K562 (cell line): ENCODE data around the gene MASP1. TPM values are rescaled to one million over a fixed set of nuclear protein-coding genes. Genes with fewer than 3 reads are reported as not detected.

Source experiments
- ATAC-seq: fragments of 200-7000 bp; cut with Tn5 transposase; 3 replicates; pipeline ENCODE4 v1.9.1; 2020; ENCODE audit warnings: moderate library complexity
- BruUV-seq: library from RNA; stranded (reverse); fragments of 400-500 nt; replicated peaks from 2 replicates; lab custom pipeline; 2021; lab: Mats Ljungman, UMichigan
- CTCF ChIA-PET: fragments of 300-600 bp; formaldehyde crosslinking; extraction: SDS; loops from one replicate; lab custom pipeline; 2021; ENCODE audit warnings: low intra/inter-chr PET ratio; lab: Yijun Ruan, JAX
- POLR2A ChIA-PET: fragments of 300-600, 350-650 bp; sonication (Branson Sonifier 250); formaldehyde crosslinking; extraction: SDS; loops from one replicate; lab custom pipeline; 2021; ENCODE audit warnings: antibody characterized with exemption, inconsistent platforms; lab: Yijun Ruan, JAX
- DNase-seq, 4 experiments: peaks; one replicate each; pipeline versions ENCODE4 v3.0.0 to v3.0.0-alpha.2; 2011 to 2018; ENCODE audit warnings: low spot score in 3 of 4, mixed read lengths in 3 of 4; ENCODE audit errors: extremely low read depth in 1 of 4
- FAIRE-seq: peaks from 2 replicates; lab custom pipeline; 2011; peaks lifted over from hg19 to GRCh38; lab: Jason Lieb, UNC
- H2AFZ ChIP-seq: 2 replicates; pipeline ENCODE4 v1.6.0; 2011; ENCODE audit warnings: low read depth, low read length, control low read depth, inconsistent platforms
- H3K27ac ChIP-seq: fragments of 200-600 bp; 3 replicates; pipeline ENCODE4 v1.8.0; 2011; ENCODE audit warnings: low read depth, mild to moderate bottlenecking, control low read depth, inconsistent platforms, low read length, moderate library complexity, mixed read lengths; ENCODE audit errors: extremely low read depth
- H3K27me3 ChIP-seq, 2 experiments: fragments of 300-600 bp in 1 of 2; 2 replicates in 1 of 2; 3 replicates in 1 of 2; pipeline versions ENCODE4 v1.6.0 to v1.8.0; 2011; ENCODE audit warnings: inconsistent platforms in 2 of 2, low read length in 2 of 2, mild to moderate bottlenecking in 1 of 2, mixed read lengths in 1 of 2, moderate library complexity in 1 of 2; ENCODE audit not compliant: control insufficient read depth in 2 of 2, insufficient read depth in 2 of 2
- H3K36me3 ChIP-seq: fragments of 300-600 bp; 3 replicates; pipeline ENCODE4 v1.8.0; 2011; ENCODE audit warnings: mild to moderate bottlenecking, low read length, inconsistent platforms; ENCODE audit not compliant: control insufficient read depth, insufficient read depth
- H3K4me1 ChIP-seq, 2 experiments: fragments of 200-600 bp in 1 of 2; replicated peaks in 1 of 2; 2 replicates in 1 of 2; 3 replicates in 1 of 2; pipeline versions ENCODE4 v1.5.1 to v1.8.0; 2011; ENCODE audit warnings: inconsistent platforms in 2 of 2, low read length in 2 of 2, mild to moderate bottlenecking in 1 of 2, mixed read lengths in 1 of 2, moderate library complexity in 1 of 2; ENCODE audit not compliant: control insufficient read depth in 2 of 2, insufficient read depth in 2 of 2
- H3K4me2 ChIP-seq: 2 replicates; pipeline ENCODE4 v1.6.1; 2011; ENCODE audit warnings: low read length, control low read depth, inconsistent platforms, mixed read lengths; ENCODE audit not compliant: insufficient read depth
- H3K4me3 ChIP-seq: fragments of 200-600 bp; sonication (generic), shearing (Covaris generic); 2 replicates; pipeline ENCODE4 v1.5.1; 2016; ENCODE audit warnings: control low read depth, inconsistent platforms
- H3K79me2 ChIP-seq: fragments of 200-600 bp; 3 replicates; pipeline ENCODE4 v1.8.0; 2011; ENCODE audit warnings: low read length, inconsistent platforms; ENCODE audit not compliant: control insufficient read depth, insufficient read depth
- H3K9ac ChIP-seq, 2 experiments: 2 replicates each; pipeline versions ENCODE4 v1.6.0 to v1.6.1; 2011; ENCODE audit warnings: low read depth in 2 of 2, low read length in 2 of 2, control low read depth in 1 of 2, inconsistent platforms in 1 of 2, mild to moderate bottlenecking in 1 of 2, mixed read lengths in 1 of 2; ENCODE audit not compliant: insufficient read depth in 1 of 2
- H3K9me1 ChIP-seq: one replicate; pipeline ENCODE4 v1.6.0; 2011; ENCODE audit warnings: inconsistent platforms, mild to moderate bottlenecking, low read length, moderate library complexity; ENCODE audit not compliant: control insufficient read depth, insufficient read depth
- H3K9me3 ChIP-seq: replicated peaks from 2 replicates; pipeline ENCODE4 v1.5.1; 2011; ENCODE audit warnings: low read depth, low read length, inconsistent platforms; ENCODE audit not compliant: control insufficient read depth, insufficient read depth
- H4K20me1 ChIP-seq: replicated peaks from 2 replicates; pipeline ENCODE4 v1.6.1; 2011; ENCODE audit warnings: low read length, inconsistent platforms, mixed read lengths; ENCODE audit not compliant: control insufficient read depth, insufficient read depth
- DIDO1 ChIP-seq: fragments of 450-650 bp; IDR thresholded peaks from 2 replicates; pipeline ENCODE4 v1.6.1; 2016; ENCODE audit warnings: low read depth, missing biosample characterization, missing genetic modification characterization
- ERF ChIP-seq: fragments of 450-650 bp; formaldehyde crosslinking; IDR thresholded peaks from 2 replicates; pipeline ENCODE4 v1.4.0; 2020; ENCODE audit warnings: mild to moderate bottlenecking, mixed read lengths
- HNRNPH1 ChIP-seq: fragments of 200-400 bp; formaldehyde crosslinking; optimal IDR thresholded peaks from 2 replicates; pipeline ENCODE3; 2017; ENCODE audit warnings: low read depth, mild to moderate bottlenecking, low read length, moderate library complexity
- ZNF584 ChIP-seq: fragments of 200-800 bp; sonication (Bioruptor generic); IDR thresholded peaks from 2 replicates; pipeline ENCODE4 v1.6.1; 2016; ENCODE audit warnings: low read depth, mild to moderate bottlenecking, missing genetic modification characterization, missing compliant biosample characterization
- WGBS: fragments of 100-300 bp; shearing (Covaris generic); methylation state at CpG from one replicate; pipeline ENCODE4 v1.1.6; 2016; ENCODE audit warnings: low coverage, mixed read lengths; ENCODE audit not compliant: insufficient coverage; ENCODE audit errors: missing lambda C conversion rate; 5-methylcytosine and 5-hydroxymethylcytosine counted together
- in situ Hi-C: fragments of 300-500 bp; cut with MboI; formaldehyde crosslinking; loops from 4 replicates; pipeline ENCODE4 v1.15.0; 2018; ENCODE audit warnings: inconsistent platforms, mixed read lengths
- intact Hi-C: fragments of 100-400 bp; cut with micrococcal nuclease; formaldehyde crosslinking; loops from 2 replicates; pipeline ENCODE4 v1.14.2; 2022
- polyA plus RNA-seq, 8 experiments: library from polyadenylated mRNA; depleted of rRNA in 4 of 8; stranded (reverse) in 5 of 8; unstranded in 3 of 8; fragments of >200 nt; fragmentation: Nextera tagmentation in 2 of 8; fragmentation: Illumina TruSeq in 1 of 8; extraction: Ambion mirVana in 2 of 8; extraction: Trizol in 1 of 8; gene quantifications; 2 replicates each; pipeline versions ENCODE4 v1.2.1 to v1.2.3, GENCODE V29; 2011 to 2014; ENCODE audit warnings: inconsistent platforms in 1 of 8, missing spikeins in 1 of 8
- total RNA-seq, 7 experiments: library from RNA; depleted of rRNA in 6 of 7; stranded (reverse); fragments of >200 nt in 6 of 7; fragmentation: Illumina TruSeq in 2 of 7; extraction: Trizol in 2 of 7; gene quantifications; 2 replicates each; pipeline versions ENCODE4 v1.2.1 to v1.2.3, GENCODE V29; 2011 to 2021; ENCODE audit warnings: low replicate concordance in 1 of 7

MASP1 gene
- total and polyA plus RNA-seq, 9 of the 15 experiments (the other 6 are each of a cell fraction or from before 2014, with no cell fraction given), result 0.03 to 0.24 (median 0.20) TPM; not detected in 3

DNA sequence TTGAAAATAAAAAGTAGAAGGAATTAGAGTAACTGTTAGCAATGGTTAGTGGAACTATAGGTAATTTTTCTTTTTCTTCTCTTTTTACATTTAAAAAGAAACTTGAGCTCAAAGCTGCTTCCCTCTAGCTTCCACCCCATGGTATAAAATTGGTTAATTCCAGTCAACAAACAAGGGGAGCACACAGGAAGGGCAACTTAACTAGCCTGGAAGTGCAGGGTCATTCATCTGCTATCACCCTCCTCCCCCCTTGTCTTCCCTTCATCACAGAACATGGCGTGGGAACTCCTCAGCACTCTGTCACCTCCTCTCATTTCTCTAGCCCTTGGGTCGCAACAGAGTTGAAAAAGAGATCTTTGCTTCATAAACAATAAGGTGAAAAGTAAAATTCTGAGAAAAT is 20.0 kb downstream of the MASP1 start:
- no peak for DNase-seq
- Histone ChIP-seq H3K36me3 (no peaks in the 10 kb centered on the region), H3K4me3 (no peak overlapping the region), H3K4me2 (no peak overlapping the region), H3K9ac (no peak overlapping the region), H3K27me3 (peaks cover 9 to 22% of the 10 kb centered on the region in 2 experiments)
- no peak for ATAC-seq
- FAIRE-seq, result no peak
- no TSS peak for BruUV-seq
- TF ChIP-seq HNRNPH1 (no peak), DIDO1 (no peak)
- TF ChIP-seq, all 486 proteins: peak for 0
- 0% methylated on average over 2 of the region's 2 CpGs for WGBS
- H2AFZ ChIP-seq, result no peak overlapping the region
- CTCF ChIA-PET, result no interaction called here
- no peaks in the 10 kb centered on the region for H4K20me1 ChIP-seq
- POLR2A ChIA-PET, result interaction anchor here (0.7 kb wide), 1 partner anchor 14 kb away, joined by 3 read pairs; no protein-coding TSS in a partner anchor
- intact Hi-C loops, result no loop called here
- H3K4me1 ChIP-seq, result no peaks in the 10 kb centered on the region
- H3K9me3 ChIP-seq, result no peaks in the 10 kb centered on the region
- H3K27ac ChIP-seq, result no peak overlapping the region
- no peaks in the 10 kb centered on the region for H3K9me1 ChIP-seq
- in situ Hi-C loops, result no loop called here
- H3K79me2 ChIP-seq, result no peaks in the 10 kb centered on the region

DNA sequence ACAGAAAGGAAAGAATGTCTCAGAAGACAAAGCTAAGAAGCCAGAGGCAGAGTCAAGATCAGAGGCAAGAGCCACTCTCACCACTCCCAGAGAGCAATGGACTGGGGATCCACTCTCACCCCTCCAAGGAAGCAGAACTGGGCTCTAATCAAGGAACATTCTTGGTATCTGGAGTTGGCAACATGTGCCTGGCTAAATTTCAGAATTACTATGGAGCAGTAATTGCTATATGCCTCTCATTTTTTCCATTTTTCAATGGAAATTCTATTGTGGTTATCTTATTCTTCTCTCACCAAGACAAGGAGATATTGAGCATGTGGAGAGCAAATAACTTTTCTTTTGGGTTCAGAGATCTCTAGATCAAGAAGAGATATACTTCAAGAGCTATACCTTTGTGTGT is 22.1 kb downstream of the MASP1 start:
- Histone ChIP-seq H3K79me2 (no peaks in the 10 kb centered on the region), H3K4me1 (no peaks in the 10 kb centered on the region; a peak in 1 of 5 replicates), H3K27ac (no peak overlapping the region), H3K36me3 (no peaks in the 10 kb centered on the region), H3K9me3 (no peaks in the 10 kb centered on the region), H3K4me3 (no peak overlapping the region), H3K9me1 (no peaks in the 10 kb centered on the region), H2AFZ (no peak overlapping the region), H3K9ac (no peak overlapping the region), H3K4me2 (no peak overlapping the region), H4K20me1 (no peaks in the 10 kb centered on the region), H3K27me3 (peaks cover 7 to 9% of the 10 kb centered on the region in 2 experiments; a peak in 4 of 5 replicates)
- intact Hi-C loops (no loop called here), in situ Hi-C loops (no loop called here)
- BruUV-seq, result no TSS peak
- DNase-seq (no peak), ATAC-seq (no peak), FAIRE-seq (no peak)
- CTCF ChIA-PET, result no interaction called here
- POLR2A ChIA-PET, result no interaction called here
- TF ChIP-seq ZNF584 (peak; percentile 99), ERF (CRISPR knock-in tag) (no peak)
